IMR-90 (cell line): ENCODE results near the gene HPGDS.

Experiments used
- BHLHE40 ChIP-seq: fragments of 150-350 bp; IDR thresholded peaks from 2 replicates; pipeline ENCODE4 v1.6.1; 2016; ENCODE audit warnings: mild to moderate bottlenecking, low read depth, low read length
- POLR2A ChIP-seq: IDR thresholded peaks from 2 replicates; pipeline ENCODE4 v1.6.1; 2012; ENCODE audit warnings: mild to moderate bottlenecking, low read depth, low read length
- TF ChIP-seq, protein P1 (sequence below): conservative IDR thresholded peaks from 2 replicates; pipeline ENCODE4 v1.5.1; 2012; ENCODE audit warnings: mild to moderate bottlenecking, low read depth, low read length, improper control_type of control experiment

DNA sequence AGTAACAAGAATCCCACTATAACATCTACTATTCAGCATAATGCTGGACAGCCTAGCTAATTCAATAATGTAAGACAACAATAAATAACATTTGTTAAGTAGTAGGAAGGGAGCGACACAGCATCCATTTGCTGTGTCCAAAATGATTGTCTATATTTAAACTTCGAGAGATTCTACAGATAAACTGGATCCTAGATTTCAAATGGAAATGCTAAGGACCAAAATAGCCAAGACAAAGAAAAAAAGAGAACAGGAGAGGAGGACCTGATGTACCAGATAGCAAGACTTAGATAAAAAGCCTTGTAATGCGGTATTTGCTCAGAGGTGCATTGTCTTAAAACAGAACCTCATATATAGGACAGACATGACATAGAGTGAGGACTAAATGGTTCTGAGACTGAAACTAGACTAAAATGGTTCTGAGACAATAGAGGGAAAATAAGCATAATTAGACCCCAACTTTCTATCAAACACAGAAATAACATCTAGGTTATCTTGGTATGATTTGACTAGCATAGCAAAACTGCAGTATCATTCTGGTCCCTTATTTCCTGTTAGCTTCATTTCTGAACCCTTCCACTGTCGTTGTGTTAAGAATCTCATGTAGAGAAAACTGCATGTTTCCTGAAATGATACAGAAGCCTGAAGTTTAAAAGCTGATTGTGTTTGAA, 3.8 kb downstream of the HPGDS start:
- TF ChIP-seq, protein P1, sequence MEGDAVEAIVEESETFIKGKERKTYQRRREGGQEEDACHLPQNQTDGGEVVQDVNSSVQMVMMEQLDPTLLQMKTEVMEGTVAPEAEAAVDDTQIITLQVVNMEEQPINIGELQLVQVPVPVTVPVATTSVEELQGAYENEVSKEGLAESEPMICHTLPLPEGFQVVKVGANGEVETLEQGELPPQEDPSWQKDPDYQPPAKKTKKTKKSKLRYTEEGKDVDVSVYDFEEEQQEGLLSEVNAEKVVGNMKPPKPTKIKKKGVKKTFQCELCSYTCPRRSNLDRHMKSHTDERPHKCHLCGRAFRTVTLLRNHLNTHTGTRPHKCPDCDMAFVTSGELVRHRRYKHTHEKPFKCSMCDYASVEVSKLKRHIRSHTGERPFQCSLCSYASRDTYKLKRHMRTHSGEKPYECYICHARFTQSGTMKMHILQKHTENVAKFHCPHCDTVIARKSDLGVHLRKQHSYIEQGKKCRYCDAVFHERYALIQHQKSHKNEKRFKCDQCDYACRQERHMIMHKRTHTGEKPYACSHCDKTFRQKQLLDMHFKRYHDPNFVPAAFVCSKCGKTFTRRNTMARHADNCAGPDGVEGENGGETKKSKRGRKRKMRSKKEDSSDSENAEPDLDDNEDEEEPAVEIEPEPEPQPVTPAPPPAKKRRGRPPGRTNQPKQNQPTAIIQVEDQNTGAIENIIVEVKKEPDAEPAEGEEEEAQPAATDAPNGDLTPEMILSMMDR = no peak
- no peak for TF ChIP-seq POLR2A
- TF ChIP-seq BHLHE40 = no peak
